ENCODE results near the gene SCYL1. TPM values are rescaled to one million over a fixed set of nuclear protein-coding genes. Genes with fewer than 3 reads are reported as not detected.

SCYL1 gene
- total RNA-seq, 1 donor from 2014 or later: 103 TPM

DNA sequence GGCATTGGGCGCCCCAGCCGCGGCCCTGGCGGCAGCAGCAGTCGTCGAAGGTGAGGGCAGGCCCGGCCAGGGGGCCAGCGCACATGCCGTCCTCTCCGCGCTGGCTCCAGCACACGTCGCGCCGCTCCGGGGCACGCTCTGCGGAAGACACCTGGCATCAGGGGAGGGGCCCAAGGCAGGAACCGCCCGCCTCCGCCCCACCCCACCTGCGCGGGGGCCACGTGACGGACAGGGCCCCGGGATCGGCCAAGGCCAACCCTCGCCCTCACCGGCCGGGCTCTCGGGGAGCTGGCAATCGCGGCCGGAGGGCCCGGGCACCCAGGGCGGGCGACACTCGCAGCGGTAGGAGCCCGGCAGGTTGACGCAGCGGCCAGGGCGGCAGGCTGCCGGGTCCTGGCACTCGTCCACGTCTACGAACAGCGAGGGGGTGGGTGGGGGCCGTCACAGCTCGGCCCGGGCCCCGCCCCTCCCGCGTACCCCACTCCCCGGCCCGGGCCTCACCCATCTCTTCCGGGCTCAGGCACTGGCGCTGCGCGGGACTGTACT lies 14.9 kb downstream of the SCYL1 start:
- peaks cover 18% of the 10 kb centered on the region for H3K4me1 Mint-ChIP-seq (ENCODE audit: unreplicated experiment)
- H3K27me3 Mint-ChIP-seq (ENCODE audit: unreplicated experiment): no peaks in the 10 kb centered on the region
- peaks cover 16% of the 10 kb centered on the region for H3K36me3 Mint-ChIP-seq (ENCODE audit: unreplicated experiment)
- DNase-seq (ENCODE audit: extremely low spot score, unreplicated experiment): no peak
- no peaks in the 10 kb centered on the region for H3K9me3 Mint-ChIP-seq (ENCODE audit: unreplicated experiment)
- peak overlapping the region; percentile 71 for H3K4me3 Mint-ChIP-seq (ENCODE audit: unreplicated experiment)
- no peak for TF ChIP-seq CTCF (IDR thresholded peaks at IDR 0.05)
- peak overlapping the region; percentile 63 for H3K27ac Mint-ChIP-seq (ENCODE audit: unreplicated experiment)

DNA sequence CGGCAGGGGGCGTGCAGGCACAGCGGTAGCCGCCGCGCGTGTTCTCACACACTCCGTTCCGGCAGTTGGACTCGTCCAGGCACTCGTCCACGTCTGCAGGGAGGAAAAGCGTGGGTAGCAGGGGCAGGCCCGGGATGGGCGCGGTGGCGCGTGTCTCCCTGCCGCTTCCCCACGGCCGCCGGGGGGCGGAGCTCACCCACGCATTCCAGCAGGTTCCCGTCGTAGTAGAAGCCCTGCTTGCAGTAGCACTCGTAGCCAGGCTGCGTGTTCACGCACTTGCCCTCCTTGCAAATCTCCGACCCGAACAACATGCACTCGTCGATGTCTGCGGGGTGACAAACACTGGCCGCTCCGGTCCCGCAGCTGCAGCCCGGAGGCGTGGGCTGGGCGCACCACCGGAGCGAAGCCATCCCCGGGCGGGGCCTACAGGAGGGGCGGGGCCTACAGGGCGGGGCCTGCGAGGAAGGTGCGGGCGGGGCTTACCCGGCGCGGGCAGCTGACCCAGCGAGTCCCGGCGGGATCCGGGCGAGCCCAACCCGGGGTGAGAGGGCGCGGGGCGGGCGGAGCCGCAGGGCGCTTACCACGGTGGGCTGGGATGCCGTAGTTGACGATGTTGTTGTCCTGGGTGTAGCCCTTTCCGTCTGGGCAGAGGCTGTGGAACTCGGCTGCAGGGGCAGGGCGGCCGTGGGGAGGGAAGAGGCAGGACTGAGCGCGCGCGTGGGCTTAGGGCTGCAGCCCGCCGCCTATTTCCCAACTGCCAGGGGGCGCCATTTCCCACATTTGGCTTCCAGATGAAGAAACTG lies 15.6 kb downstream of the SCYL1 start:
- H3K4me1 Mint-ChIP-seq (ENCODE audit: unreplicated experiment): peaks cover 18% of the 10 kb centered on the region
- no peaks in the 10 kb centered on the region for H3K27me3 Mint-ChIP-seq (ENCODE audit: unreplicated experiment)
- no peaks in the 10 kb centered on the region for H3K9me3 Mint-ChIP-seq (ENCODE audit: unreplicated experiment)
- peak overlapping the region; percentile 71 for H3K4me3 Mint-ChIP-seq (ENCODE audit: unreplicated experiment)
- peaks cover 22% of the 10 kb centered on the region for H3K36me3 Mint-ChIP-seq (ENCODE audit: unreplicated experiment)
- peak; percentile 96 for TF ChIP-seq CTCF (IDR thresholded peaks at IDR 0.05)
- H3K27ac Mint-ChIP-seq (ENCODE audit: unreplicated experiment): peak overlapping the region; percentile 63
- DNase-seq (ENCODE audit: extremely low spot score, unreplicated experiment): peak; percentile 97

DNA sequence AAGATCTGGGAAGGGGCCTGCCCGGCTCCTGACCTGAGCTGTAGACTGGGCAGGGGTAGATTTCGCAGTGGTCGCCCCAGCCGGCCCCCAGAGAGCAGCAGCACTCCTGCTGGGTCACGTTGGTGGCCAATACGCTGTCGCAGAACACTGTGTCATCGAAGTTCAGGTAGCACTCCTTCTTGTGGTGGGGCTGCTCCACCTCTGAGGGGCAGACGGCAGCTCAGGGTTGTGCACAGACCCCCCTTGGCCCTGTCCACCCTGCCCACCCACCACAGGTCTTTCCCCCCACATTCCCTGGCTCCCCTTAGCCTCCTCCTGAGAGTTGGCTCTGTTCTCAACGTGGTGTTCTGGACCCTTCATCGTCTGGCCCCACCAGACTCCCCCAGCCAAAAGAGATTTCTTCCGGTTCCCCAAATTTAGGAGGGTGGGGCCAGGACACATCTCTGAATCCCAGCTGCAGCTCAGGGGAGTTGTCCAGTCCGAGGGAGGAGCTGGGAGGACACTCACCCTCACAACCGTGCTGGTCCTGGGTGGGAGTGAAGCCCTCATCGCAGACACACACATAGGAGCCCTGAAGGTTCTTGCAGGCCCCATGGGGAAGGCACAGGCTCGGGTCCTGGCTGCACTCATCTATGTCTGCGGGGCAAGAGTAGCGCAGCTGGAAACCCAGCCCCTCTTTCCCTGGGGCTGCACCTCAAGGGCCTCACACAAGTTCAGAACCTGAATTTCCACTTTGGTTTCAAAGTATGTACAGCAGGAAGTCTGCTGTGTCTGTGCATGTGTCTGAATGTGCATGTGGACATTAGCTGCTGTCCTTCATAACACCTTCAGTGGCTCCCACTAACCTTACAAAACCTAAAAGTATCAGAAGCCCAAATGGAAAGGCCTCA lies 16.5 kb downstream of the SCYL1 start:
- Mint-ChIP-seq H3K27ac (ENCODE audit: unreplicated experiment) (peak overlapping the region; percentile 78), H3K4me3 (ENCODE audit: unreplicated experiment) (peak overlapping the region; percentile 71), H3K36me3 (ENCODE audit: unreplicated experiment) (peaks cover 28% of the 10 kb centered on the region), H3K9me3 (ENCODE audit: unreplicated experiment) (no peaks in the 10 kb centered on the region), H3K4me1 (ENCODE audit: unreplicated experiment) (peaks cover 20% of the 10 kb centered on the region), H3K27me3 (ENCODE audit: unreplicated experiment) (no peaks in the 10 kb centered on the region)
- no peak for TF ChIP-seq CTCF (IDR thresholded peaks at IDR 0.05)
- no peak for DNase-seq (ENCODE audit: extremely low spot score, unreplicated experiment)

GRCh38 chr11:65542738-65543390 lies 18.0 kb downstream of the SCYL1 start:
- no peak for DNase-seq (ENCODE audit: extremely low spot score, unreplicated experiment)
- H3K27ac Mint-ChIP-seq (ENCODE audit: unreplicated experiment): no peak overlapping the region
- peaks cover 25% of the 10 kb centered on the region for H3K36me3 Mint-ChIP-seq (ENCODE audit: unreplicated experiment)
- peaks cover 19% of the 10 kb centered on the region for H3K4me1 Mint-ChIP-seq (ENCODE audit: unreplicated experiment)
- H3K4me3 Mint-ChIP-seq (ENCODE audit: unreplicated experiment): no peak overlapping the region
- H3K27me3 Mint-ChIP-seq (ENCODE audit: unreplicated experiment): no peaks in the 10 kb centered on the region
- no peaks in the 10 kb centered on the region for H3K9me3 Mint-ChIP-seq (ENCODE audit: unreplicated experiment)
- no peak for TF ChIP-seq CTCF (IDR thresholded peaks at IDR 0.05)

All from osteocyte (in vitro differentiated cells).